Activated T-helper 1 cell treated with Interleukin-2 at 50 U/mL for 16 hours (primary cell): ENCODE results near the gene ZNF629.
A peak's percentile ranks its signal among the peaks of the same experiment; 100 is the strongest.

Experiments
- DNase-seq: peaks from one replicate; pipeline ENCODE4 v3.0.0-alpha.2; 2020; ENCODE audit warnings: low read depth

The ZNF629 gene

DNA sequence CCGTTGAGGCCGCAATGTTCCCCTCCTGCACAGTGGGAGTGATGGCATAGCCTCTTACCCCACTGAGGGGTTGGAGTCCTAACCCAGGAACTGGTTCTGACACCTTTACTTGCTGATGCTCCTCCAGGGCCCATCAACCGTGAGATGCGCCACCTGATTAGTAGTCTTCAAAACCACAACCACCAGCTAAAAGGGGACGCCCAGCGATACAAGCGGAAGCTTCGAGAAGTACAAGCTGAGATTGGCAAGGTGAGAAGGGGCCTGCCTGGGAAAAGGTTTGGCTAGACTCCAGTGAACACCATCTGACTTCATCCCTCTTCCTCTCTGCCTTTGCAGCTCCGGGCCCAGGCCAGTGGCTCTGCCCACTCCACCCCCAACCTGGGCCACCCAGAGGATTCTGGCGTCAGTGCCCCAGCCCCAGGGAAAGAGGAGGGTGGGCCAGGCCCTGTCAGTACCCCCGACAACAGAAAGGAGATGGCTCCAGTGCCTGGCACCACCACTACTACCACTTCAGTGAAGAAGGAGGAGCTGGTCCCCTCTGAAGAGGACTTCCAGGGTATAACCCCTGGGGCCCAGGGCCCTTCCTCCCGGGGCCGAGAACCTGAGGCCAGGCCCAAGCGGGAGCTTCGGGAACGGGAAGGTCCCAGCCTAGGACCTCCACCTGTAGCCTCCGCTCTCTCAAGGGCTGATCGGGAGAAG is 19.1 kb downstream of the ZNF629 start:
- DNase-seq: no peak

DNA sequence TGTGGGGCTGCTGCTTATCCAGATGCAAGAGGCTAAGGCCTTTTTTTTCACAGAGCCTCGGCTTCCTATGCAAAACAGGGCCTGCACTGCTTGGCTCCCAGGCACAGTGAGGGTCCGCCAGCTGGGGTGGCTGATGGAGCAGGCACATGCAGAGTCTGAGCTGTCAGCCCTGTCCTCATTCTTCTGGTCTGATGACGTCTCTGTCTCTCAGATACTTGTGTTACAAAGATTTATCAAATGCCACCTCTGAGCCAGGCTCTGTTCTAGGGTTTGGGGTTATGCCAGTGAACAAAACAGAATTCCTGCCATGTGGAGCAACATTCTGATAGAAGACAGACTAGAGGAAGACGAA is 20.1 kb downstream of the ZNF629 start:
- no peak for DNase-seq

DNA sequence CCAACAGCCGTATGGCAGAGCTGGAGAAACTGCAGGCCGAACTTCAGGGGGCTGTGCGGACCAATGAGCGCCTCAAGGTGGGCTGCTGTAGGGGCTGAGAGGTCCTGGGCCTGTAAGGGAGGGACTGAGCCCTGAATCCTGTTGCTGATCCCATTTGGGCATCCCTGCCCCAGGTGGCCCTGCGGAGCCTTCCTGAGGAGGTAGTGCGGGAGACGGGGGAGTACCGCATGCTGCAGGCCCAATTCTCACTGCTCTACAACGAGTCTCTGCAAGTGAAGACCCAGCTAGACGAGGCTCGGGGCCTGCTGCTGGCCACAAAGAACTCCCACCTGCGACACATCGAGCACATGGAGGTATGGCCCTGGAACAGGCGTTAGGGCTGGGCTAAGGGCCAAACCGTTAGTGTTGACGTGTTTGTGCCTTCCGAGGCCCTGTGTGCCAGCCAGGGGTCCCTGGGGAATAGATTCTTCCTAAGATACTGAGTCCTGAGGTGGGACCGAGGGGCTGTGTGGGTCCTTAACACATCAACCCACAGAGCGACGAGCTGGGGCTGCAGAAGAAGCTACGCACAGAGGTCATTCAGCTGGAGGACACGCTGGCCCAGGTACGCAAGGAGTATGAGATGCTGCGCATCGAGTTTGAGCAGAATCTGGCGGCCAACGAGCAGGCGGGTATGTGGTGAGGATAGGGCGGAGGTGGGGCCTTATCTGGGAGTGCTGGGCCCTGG is 20.6 kb downstream of the ZNF629 start:
- no peak for DNase-seq

DNA sequence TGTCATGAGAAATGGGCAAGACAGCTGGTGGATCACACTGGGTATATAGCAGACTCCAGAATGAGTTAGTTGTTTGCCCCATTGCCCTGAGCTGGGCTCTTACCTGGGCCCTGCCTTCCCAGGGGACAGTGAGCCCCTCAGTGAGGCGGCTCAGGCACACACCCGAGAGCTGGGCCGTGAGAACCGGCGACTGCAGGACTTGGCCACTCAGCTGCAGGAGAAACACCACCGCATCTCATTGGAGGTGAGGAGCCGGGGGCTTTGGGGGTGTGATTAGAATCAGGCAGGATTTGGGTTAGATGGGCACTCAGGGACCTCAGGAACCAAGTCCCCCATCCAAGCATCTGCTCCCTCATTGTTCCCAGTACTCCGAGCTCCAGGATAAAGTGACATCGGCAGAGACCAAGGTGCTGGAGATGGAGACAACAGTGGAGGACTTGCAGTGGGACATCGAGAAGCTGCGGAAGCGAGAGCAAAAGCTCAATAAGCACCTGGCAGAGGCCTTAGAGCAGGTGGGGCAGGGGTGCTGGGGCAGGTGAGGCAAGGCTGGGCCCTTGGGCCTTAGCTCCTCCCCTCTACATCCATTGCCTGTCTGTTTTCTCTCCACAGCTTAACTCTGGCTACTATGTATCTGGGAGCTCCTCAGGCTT is 22.1 kb downstream of the ZNF629 start:
- DNase-seq: no peak

DNA sequence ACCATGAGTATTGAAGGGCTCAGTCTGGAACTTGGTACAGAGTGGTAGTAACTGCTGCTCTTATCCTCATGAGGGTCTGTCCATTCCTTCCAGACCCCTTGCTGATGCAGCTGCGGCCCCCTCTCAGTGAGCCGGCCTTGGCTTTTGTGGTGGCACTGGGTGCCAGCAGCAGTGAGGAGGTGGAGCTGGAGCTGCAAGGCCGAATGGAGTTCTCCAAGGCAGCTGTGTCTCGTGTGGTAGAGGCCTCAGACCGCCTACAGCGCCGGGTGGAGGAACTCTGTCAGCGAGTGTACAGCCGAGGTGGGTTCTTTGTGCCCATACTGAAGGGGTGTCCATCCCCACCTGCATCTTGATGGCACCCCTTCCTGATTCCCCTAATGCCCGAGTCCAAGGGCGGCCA is 22.9 kb downstream of the ZNF629 start:
- no peak for DNase-seq

DNA sequence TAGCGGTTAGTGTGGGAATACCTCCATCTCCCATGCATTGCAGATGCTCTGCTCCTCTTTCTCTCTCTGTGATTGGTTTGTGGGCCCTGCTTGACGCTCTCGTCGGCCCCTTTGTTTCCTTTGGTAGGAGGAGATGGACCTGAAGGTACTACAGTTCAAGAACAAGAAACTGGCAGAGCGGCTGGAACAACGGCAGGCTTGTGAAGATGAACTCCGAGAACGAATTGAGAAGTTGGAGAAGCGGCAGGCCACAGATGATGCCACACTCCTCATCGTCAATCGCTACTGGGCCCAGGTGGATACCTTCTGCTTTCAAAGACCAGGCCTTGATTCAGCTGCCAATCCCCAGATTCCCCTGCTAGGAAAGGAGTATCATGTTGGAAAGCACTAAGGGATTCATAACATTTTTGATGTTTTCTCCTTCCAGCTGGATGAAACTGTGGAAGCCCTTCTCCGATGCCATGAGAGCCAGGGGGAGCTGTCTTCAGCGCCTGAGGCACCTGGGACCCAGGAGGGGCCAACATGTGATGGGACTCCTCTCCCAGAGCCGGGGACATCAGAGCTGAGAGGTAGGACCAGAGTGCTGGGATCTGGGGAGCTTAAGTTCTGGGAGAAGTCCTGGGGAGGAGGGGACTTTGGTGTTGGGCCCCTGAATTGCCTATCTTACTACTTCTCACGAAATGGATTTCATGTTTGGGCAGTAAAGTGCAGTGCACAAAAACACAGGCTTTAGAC is 23.8 kb downstream of the ZNF629 start:
- DNase-seq: no peak

DNA sequence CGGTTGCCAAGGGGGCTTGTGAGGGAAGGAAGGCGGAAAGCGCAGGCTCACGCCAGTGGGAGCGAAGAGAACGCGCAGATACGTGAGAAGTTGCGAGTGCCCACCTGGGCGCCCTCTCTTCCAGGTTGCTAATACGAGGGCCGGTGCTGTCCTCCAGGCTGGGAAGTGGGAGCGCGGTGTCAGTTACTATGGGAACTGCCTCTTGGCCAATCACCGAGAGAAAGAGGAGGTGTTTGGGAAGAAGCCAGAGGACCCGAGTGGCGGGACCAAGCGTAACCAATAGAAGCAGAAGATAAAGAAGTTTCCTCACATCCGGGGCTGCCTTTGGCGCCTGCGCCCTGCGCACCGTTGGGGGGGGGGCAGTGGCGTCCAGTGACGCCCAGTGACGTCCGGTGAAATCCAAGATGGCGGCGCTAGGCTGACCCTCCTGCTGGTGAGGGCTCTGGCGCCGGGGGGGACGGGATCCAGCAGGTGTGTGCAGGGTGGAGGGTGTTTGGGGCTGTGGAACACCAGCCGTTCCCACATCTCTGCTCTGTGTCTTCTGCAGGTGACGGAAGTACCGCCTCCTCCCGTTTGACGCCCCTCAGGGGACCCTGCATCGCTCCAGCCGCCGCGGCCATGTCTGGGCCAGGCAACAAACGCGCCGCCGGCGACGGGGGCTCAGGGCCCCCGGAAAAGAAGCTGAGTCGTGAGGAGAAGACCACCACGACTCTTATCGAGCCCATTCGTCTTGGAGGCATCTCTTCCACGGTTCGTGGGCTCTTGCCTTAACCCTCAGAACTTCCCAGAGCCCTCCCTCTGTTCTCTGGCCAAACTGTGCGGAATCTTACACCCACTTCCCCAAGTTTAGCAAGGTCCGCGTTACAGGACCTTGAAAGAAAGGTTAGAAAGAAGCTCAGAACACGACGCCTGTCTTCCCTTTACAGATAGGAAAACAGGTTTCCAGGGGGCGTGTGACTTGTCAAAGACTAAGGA is 24.8 kb downstream of the ZNF629 start, which contains the start of the genes CFAP119 and RNF40:
Gene CFAP119 (minus strand): TSS at position 135 of the 975 bp plus-strand sequence. CDS start 314 bp downstream, outside the sequence.
Gene RNF40 (plus strand): TSS at position 395 of the 975 bp plus-strand sequence. CDS start 224 bp downstream, at position 619.
- peak; percentile 86 for DNase-seq

DNA sequence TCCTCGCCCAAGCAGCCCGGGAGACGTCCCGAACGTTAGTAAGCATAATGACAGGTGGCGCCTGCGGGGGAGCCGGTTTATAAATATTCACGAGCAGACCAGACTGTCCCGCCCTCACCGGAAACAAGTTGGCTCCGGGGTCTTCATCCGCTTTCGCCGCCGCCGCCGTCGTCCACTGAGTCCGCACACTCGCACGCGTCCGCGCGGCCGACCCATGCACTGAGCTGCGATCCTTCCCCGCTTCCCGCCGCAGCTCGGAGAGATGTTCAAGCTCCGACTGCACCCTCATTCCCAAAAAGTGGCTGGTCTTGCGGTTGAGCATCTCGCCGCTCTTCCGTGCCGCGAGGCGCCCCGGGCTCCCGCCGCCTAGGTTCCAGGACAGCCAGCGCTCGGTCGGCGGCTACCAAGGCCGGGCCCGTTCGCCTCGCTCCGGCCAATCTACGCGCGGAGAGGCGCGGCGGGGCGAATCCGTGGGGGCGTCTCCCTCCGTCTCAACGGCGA is 25.5 kb downstream of the ZNF629 start:
- DNase-seq: no peak

DNA sequence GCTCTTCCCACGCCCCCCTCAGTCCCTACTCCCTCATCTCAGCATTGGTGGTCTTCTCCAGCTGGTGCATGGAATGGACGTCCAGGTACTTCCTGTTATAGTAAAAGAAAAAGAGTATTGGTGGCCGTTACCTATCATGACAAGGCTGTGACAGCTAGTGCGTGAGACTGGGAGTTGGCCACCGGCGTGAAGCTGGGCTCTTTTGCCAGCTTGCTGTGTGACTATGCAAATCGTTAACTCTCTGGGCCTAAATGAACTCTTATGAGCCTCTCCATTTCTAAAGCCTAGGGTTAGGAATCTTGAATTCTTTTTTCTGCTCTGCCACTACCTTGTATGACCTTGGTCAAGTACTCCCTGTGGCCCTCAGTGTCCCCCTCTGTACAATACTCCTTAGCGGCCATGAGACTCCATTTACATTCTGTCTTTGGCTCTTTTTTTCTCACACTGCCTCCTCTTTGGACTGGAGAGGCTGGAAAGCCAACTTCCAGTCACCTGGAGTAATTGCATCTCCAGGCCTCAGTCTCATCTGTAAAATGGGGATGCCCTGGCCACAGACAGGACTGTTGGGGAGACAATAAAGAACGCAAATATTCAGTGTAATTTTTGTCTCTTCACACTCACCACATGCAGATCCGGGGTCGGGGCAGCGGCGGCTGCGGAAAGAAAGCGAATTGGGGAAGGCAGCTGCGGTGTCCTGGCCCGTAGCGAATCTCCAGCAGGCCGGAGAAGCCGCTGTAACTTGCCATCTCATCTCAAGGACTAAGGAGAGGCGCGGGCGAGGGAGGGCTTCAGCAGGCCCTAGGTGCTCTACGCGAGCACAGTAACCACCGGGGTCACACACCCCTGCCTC is 26.2 kb downstream of the ZNF629 start:
- DNase-seq: no peak

DNA sequence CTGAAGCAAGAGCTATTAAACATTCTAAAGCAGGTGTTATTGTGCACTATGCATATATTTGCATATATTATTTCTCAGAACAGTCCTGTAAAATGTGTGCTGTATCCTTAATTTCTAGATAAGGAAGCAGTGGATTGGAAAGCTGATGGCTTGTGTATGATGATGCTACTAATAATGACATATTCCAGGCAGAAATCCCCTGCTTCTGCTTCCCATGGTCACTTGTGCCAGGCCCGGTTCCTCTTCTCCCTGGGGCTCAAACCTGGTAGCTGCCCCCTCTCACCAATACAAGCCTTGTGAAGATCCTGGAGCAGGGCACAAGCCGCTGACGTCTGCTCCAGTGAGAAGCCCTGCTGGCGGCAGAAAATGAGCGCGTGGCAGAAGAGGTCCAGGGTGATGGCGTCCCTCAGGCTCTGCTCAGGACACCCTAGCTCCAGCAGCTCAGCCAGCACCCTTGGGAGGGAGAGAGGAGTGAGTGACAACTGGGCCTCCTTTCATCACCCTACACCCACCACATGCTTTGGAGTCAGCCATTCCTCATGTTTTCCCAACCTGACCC is 26.9 kb downstream of the ZNF629 start:
- no peak for DNase-seq

DNA sequence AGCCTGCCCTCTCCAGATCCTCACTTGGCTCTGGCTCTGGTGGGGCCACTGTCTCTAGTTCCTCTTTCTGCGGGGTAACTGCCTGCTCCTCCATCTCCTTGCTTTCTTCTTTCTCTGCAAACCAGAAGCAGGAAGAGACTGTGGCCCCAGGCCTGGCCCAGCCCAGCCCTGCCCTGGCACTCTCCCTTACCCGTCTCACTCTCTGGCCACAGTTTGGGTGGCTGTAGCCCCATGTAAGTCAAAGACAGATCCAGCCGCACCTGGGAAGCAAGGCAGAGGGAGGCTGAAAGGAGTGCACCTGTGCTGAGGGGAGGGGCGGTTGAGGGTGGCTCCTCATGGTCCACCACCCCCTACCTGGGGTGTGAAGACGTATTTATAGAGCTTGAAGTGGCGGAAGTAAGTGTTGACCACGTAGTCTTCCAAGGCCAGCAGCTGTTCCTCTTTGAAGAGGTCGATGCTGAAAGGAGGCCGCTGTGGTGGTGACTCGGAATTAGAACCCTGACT is 28.0 kb downstream of the ZNF629 start:
- DNase-seq: no peak

DNA sequence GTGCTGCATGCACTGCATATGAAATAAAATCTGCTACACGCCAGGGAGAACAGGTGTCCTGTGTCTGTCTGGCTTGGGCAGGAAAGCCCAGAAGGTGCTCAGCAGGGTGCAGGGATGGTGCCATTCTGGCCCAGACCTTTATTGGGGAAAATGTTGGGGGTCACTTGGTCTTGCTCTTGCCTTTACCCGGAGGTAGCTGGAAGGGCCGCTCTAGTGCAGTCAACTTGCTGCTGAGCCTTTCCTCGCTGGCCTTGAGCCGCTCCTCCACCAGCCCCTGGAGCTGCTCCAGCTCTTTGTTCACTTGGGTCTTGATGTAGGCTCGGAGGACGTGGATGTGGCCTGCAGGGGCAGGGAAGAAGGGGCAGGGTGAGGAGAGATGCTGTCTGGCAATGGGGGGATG is 29.7 kb downstream of the ZNF629 start:
- DNase-seq: no peak

DNA sequence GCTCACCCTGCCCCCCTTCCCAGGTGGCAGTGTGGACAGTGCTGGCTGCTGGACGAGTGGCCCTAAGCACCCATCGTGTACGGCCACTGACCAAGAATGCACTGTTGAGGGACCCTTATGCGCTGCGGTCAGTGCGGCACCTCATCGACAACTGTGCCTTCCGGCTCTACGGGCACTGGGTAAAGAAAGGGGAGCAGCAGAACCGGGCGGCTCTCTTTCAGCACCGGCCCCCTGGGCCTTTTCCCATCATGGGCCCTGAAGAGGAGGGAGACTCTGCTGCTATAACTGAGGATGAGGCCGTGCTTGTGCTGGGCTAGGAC is 30.3 kb downstream of the ZNF629 start:
- DNase-seq: no peak

DNA sequence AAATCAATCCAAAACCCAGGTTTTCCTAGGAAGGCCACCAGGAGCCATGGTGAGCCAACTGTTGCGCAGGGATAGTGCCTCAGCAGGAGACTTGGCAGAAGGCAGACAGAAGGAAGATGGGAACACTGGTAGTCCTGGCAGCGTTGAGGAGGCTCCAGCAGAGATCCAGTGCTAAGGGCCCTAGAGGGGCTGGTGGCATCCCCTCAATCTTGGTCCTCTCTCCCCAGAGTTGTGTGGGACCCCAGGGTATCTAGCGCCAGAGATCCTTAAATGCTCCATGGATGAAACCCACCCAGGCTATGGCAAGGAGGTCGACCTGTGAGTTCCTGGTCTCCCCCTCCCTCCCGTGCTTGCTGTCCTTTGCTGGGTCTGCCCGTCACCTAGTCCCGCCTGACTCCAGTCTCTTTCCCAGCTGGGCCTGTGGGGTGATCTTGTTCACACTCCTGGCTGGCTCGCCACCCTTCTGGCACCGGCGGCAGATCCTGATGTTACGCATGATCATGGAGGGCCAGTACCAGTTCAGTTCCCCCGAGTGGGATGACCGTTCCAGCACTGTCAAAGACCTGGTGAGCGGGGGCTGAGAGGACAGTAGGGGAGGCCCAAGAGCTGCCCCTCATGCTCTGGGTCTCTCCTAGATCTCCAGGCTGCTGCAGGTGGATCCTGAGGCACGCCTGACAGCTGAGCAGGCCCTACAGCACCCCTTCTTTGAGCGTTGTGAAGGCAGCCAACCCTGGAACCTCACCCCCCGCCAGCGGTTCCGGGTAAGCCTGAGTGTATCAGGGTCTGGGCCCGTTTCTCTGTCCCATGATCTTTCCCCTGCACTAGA is 30.8 kb downstream of the ZNF629 start:
- no peak for DNase-seq

DNA sequence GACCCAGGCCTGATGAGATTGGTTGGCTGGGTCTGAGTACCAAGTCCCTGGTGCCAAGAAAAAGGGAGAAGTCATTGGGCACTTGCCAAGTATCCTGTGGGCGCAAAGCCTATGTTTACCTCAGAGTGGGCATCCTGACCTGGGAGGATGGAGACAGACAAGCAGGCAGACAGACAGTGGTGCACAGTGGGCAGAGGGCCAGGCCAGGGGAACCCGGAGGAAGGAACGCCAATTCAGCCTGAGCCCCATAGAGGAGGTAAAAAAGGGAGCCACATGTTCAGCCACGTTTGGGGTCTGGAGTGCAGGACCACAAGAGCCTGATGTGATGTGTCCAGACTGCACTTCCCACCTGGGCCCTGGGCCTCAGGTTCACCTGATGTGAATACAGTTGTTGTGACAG is 33.4 kb downstream of the ZNF629 start:
- DNase-seq: no peak

DNA sequence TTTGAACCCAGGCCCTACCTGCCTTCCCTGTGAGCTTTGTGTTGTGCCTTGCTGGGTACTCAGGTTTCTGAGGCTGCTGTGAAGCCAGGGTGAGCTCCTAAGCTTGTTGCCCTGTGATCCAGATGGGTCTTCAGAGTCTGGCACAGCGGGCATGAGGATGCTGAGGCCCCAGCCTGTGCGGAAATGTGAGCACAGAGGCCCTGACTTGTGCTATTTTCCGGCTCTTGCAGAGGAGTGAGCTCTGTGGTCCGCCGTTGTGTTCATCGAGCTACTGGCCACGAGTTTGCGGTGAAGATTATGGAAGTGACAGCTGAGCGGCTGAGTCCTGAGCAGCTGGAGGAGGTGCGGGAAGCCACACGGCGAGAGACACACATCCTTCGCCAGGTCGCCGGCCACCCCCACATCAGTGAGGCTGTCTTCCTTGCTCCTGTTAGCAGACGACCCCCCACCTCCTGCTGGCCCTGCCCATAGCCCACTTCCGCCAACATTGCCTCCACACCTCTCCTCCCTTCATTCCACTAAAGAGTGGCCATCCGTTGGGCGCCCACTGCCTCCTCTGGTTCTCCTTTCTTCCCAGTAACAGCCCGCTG is 36.0 kb downstream of the ZNF629 start:
- no peak for DNase-seq

DNA sequence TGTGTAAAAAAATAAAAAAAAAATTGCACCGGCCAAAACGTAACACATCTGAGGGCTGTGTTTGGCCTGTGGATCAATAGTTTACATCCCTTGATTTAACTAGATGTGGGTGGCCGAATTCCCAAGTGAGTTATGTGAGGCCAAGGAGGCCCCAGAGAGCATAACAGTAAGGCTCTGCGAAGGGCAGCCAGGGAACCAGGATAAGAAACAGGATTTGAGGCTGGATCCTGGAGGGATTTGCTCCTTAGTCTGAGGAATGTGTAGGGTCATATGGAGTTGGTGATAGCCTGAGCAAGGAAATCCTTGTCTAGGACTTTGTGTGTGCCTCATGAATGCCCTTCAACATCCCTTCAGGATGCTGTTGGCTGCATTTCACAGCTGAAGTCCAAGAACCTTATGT is 36.8 kb downstream of the ZNF629 start:
- no peak for DNase-seq
